ENCODE results near the gene SELENOO.

The SELENOO gene

GRCh38 chr22:50201191-50202129 lies 649 bp downstream of the SELENOO start:
- no peak for DNase-seq

- no peak for DNase-seq
These were observed 1.4 kb downstream of the SELENOO start for GRCh38 chr22:50202130-50202666.

GRCh38 chr22:50203288-50203687 lies 2.5 kb downstream of the SELENOO start:
- no peak for DNase-seq

- peak; percentile 60 for DNase-seq
These were observed 3.8 kb downstream of the SELENOO start for GRCh38 chr22:50204571-50204970.

GRCh38 chr22:50204998-50205397 lies 4.2 kb downstream of the SELENOO start:
- DNase-seq: peak; percentile 75

GRCh38 chr22:50205781-50206569 lies 5.2 kb downstream of the SELENOO start:
- DNase-seq: no peak

GRCh38 chr22:50206599-50206998 lies 5.8 kb downstream of the SELENOO start:
- peak; percentile 43 for DNase-seq

GRCh38 chr22:50207383-50208140 lies 6.8 kb downstream of the SELENOO start:
- no peak for DNase-seq

GRCh38 chr22:50208430-50208938 lies 7.7 kb downstream of the SELENOO start:
- DNase-seq: no peak

- DNase-seq: no peak
These were observed 8.4 kb downstream of the SELENOO start for GRCh38 chr22:50208939-50209892.

- peak; percentile 77 for DNase-seq
These were observed 9.1 kb downstream of the SELENOO start for GRCh38 chr22:50209893-50210292.

- no peak for DNase-seq
These were observed 9.7 kb downstream of the SELENOO start for GRCh38 chr22:50210378-50211139.

- DNase-seq: no peak
These were observed 10.3 kb downstream of the SELENOO start for GRCh38 chr22:50211147-50211546.

- no peak for DNase-seq
These were observed 12.5 kb downstream of the SELENOO start for GRCh38 chr22:50213263-50213662.

GRCh38 chr22:50215297-50216054 lies 14.7 kb downstream of the SELENOO start:
- no peak for DNase-seq

GRCh38 chr22:50216055-50216683 lies 15.4 kb downstream of the SELENOO start:
- DNase-seq: no peak

GRCh38 chr22:50216684-50217520 lies 16.1 kb downstream of the SELENOO start:
- DNase-seq: no peak

GRCh38 chr22:50217543-50218152 lies 16.8 kb downstream of the SELENOO start:
- DNase-seq: no peak

Measured in suppressor macrophage treated with lipopolysaccharide for 4 hours (primary cell).